Endothelial cell of umbilical vein (primary cell): ENCODE measurements around the gene GPR37L1. TPM values are rescaled to one million over a fixed set of nuclear protein-coding genes. Genes with fewer than 3 reads are reported as not detected.

ENCODE experiments used
- BruUV-seq: library from RNA; stranded (reverse); fragments of 400-500 nt; replicated peaks from 2 replicates; lab custom pipeline; 2021; lab: Mats Ljungman, UMichigan
- CTCF ChIA-PET: fragments of 300-600, 350-600 bp; sonication (Branson Sonifier 250); formaldehyde crosslinking; loops from one replicate; lab custom pipeline; 2021; ENCODE audit warnings: antibody characterized with exemption, inconsistent platforms; lab: Charles Lee
- POLR2A ChIA-PET: fragments of 300-600, 350-600 bp; sonication (Branson Sonifier 250); formaldehyde crosslinking; loops from one replicate; lab custom pipeline; 2021; ENCODE audit warnings: antibody characterized with exemption, inconsistent platforms; lab: Charles Lee
- DNase-seq: peaks from one replicate; pipeline ENCODE4 v3.0.0-alpha.2; 2011; ENCODE audit warnings: low read depth, low spot score
- FAIRE-seq: peaks from 2 replicates; lab custom pipeline; 2011; peaks lifted over from hg19 to GRCh38; lab: Jason Lieb, UNC
- H2AFZ ChIP-seq: 2 replicates; pipeline ENCODE4 v1.6.0; 2012; ENCODE audit warnings: low read depth, low read length, control low read depth, inconsistent platforms
- H3K27ac ChIP-seq: 2 replicates; pipeline ENCODE4 v1.5.1; 2011; ENCODE audit warnings: low read depth, mild to moderate bottlenecking, control low read depth, low read length, moderate library complexity; ENCODE audit not compliant: insufficient read depth
- H3K27me3 ChIP-seq, 2 experiments: 2 replicates each; pipeline versions ENCODE4 v1.6.0 to v1.6.1; 2011; ENCODE audit warnings: low read length in 2 of 2, mixed read lengths in 1 of 2; ENCODE audit not compliant: control insufficient read depth in 2 of 2, insufficient read depth in 2 of 2
- H3K36me3 ChIP-seq, 2 experiments: 2 replicates in 1 of 2; 3 replicates in 1 of 2; pipeline ENCODE4 v1.5.1; 2011; ENCODE audit warnings: low read length in 2 of 2, mild to moderate bottlenecking in 1 of 2, moderate library complexity in 1 of 2; ENCODE audit not compliant: control insufficient read depth in 2 of 2, insufficient read depth in 2 of 2; ENCODE audit errors: extremely low read depth in 1 of 2
- H3K4me1 ChIP-seq: 3 replicates; pipeline ENCODE4 v1.5.1; 2011; ENCODE audit warnings: mild to moderate bottlenecking, low read length; ENCODE audit not compliant: control insufficient read depth, insufficient read depth; ENCODE audit errors: extremely low read depth
- H3K4me2 ChIP-seq: 2 replicates; pipeline ENCODE4 v1.6.1; 2011; ENCODE audit warnings: low read length, control low read depth, mixed read lengths; ENCODE audit not compliant: insufficient read depth
- H3K4me3 ChIP-seq, 3 experiments: fragments of 200-600 bp in 1 of 3; sonication (generic), shearing (Covaris generic) in 1 of 3; replicated peaks in 1 of 3; 2 replicates each; pipeline ENCODE4 v1.5.1; 2011 to 2016; ENCODE audit warnings: control low read depth in 3 of 3, low read length in 3 of 3, mild to moderate bottlenecking in 2 of 3, inconsistent platforms in 1 of 3, low read depth in 1 of 3, moderate library complexity in 1 of 3; ENCODE audit not compliant: insufficient read depth in 1 of 3
- H3K79me2 ChIP-seq: 2 replicates; pipeline ENCODE4 v1.6.0; 2012; ENCODE audit warnings: low read length, inconsistent platforms; ENCODE audit not compliant: control insufficient read depth, insufficient read depth
- H3K9ac ChIP-seq: replicated peaks from 2 replicates; pipeline ENCODE3; 2011; ENCODE audit warnings: low read length, control low read depth; ENCODE audit not compliant: insufficient read depth; ENCODE audit errors: extremely low read depth
- H3K9me1 ChIP-seq: replicated peaks from 3 replicates; pipeline ENCODE4 v1.6.0; 2011; ENCODE audit warnings: mild to moderate bottlenecking, low read length; ENCODE audit not compliant: control insufficient read depth, insufficient read depth; ENCODE audit errors: extremely low read depth
- H3K9me3 ChIP-seq: replicated peaks from 2 replicates; pipeline ENCODE4 v1.5.1; 2012; ENCODE audit warnings: low read length, inconsistent platforms; ENCODE audit not compliant: control insufficient read depth, insufficient read depth
- H4K20me1 ChIP-seq: replicated peaks from 2 replicates; pipeline ENCODE3; 2011; ENCODE audit warnings: mild to moderate bottlenecking, low read length; ENCODE audit not compliant: control insufficient read depth, insufficient read depth; ENCODE audit errors: extremely low read depth
- CTCF ChIP-seq, 2 donors: IDR thresholded peaks; 1 replicate in 1 of 2; 2 replicates in 1 of 2; pipeline ENCODE4 v1.5.1; 2011; ENCODE audit warnings: low read length in 2 of 2, mild to moderate bottlenecking in 2 of 2, moderate library complexity in 2 of 2, control low read depth in 1 of 2, inconsistent platforms in 1 of 2, low read depth in 1 of 2; ENCODE audit not compliant: insufficient read depth in 1 of 2; ENCODE audit errors: extremely low read depth in 1 of 2
- FOS ChIP-seq: IDR thresholded peaks from 2 replicates; pipeline ENCODE4 v1.6.1; 2011; ENCODE audit warnings: mild to moderate bottlenecking, low read length, moderate library complexity, borderline replicate concordance; ENCODE audit not compliant: insufficient read depth
- GATA2 ChIP-seq: IDR thresholded peaks from 2 replicates; pipeline ENCODE4 v1.7.0; 2011; ENCODE audit warnings: low read depth, mild to moderate bottlenecking, moderate library complexity, mixed read lengths, low read length; ENCODE audit not compliant: insufficient read length, insufficient read depth
- JUN ChIP-seq: IDR thresholded peaks from 2 replicates; pipeline ENCODE4 v1.6.1; 2011; ENCODE audit warnings: borderline replicate concordance, low read depth; ENCODE audit not compliant: insufficient read length, insufficient read depth
- POLR2AphosphoS5 ChIP-seq: IDR thresholded peaks from 2 replicates; pipeline ENCODE4 v1.6.1; 2012; ENCODE audit warnings: low read depth, mild to moderate bottlenecking, control low read depth, low read length, moderate library complexity; ENCODE audit not compliant: insufficient read depth
- dilution Hi-C: fragments of 300-500 bp; cut with MboI; formaldehyde crosslinking; loops from one replicate; pipeline ENCODE4 v1.15.0; 2019; ENCODE audit warnings: low sequenced_read_pairs; ENCODE audit not compliant: extremely low pct_ligation_motif_present
- intact Hi-C: fragments of 100-400 bp; cut with micrococcal nuclease; formaldehyde crosslinking; loops from one replicate; pipeline ENCODE4 v1.10.0; 2022
- polyA plus RNA-seq, 4 experiments: library from polyadenylated mRNA; depleted of rRNA in 3 of 4; stranded (reverse) in 3 of 4; unstranded in 1 of 4; fragments of >200 nt; gene quantifications; 2 replicates each; pipeline versions ENCODE4 v1.2.1 to v1.2.3, GENCODE V29; 2011 to 2012; ENCODE audit warnings: missing spikeins in 1 of 4
- total RNA-seq: library from RNA; stranded (reverse); gene quantifications from 2 replicates; pipeline ENCODE4 v1.2.3, GENCODE V29; 2021
- TF ChIP-seq, protein P1 (sequence below): IDR thresholded peaks from 2 replicates; pipeline ENCODE4 v1.6.1; 2011; ENCODE audit not compliant: insufficient read depth, insufficient read length

GPR37L1 gene
- total and polyA plus RNA-seq, 2 donors (not counting 3 experiments of a cell fraction or from before 2014, with no cell fraction given), result not detected

GRCh38 chr1:202085682-202086373 lies 36.9 kb upstream of the GPR37L1 start:
- no peaks in the 10 kb centered on the region for H3K36me3 ChIP-seq
- BruUV-seq, result no TSS peak
- no peaks in the 10 kb centered on the region for H4K20me1 ChIP-seq
- no peak overlapping the region for H3K27ac ChIP-seq
- TF ChIP-seq POLR2AphosphoS5 (no peak), FOS (no peak), GATA2 (no peak), CTCF (IDR thresholded peaks at IDR 0.05; ENCODE audit: extremely low read depth in 1 of 2, insufficient read depth in 1 of 2, low read depth in 1 of 2, low read length in 2 of 2) (no peak), JUN (no peak)
- TF ChIP-seq, protein P1, sequence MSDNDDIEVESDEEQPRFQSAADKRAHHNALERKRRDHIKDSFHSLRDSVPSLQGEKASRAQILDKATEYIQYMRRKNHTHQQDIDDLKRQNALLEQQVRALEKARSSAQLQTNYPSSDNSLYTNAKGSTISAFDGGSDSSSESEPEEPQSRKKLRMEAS, result no peak
- ChIA-PET CTCF (no interaction called here), POLR2A (no interaction called here)
- H3K9ac ChIP-seq, result no peak overlapping the region
- H3K9me3 ChIP-seq, result no peaks in the 10 kb centered on the region
- H3K4me3 ChIP-seq, result no peak overlapping the region
- H3K79me2 ChIP-seq, result no peaks in the 10 kb centered on the region
- DNase-seq (no peak), FAIRE-seq (no peak)
- peaks cover 3 to 5% of the 10 kb centered on the region in 2 experiments for H3K27me3 ChIP-seq
- H2AFZ ChIP-seq, result no peak overlapping the region
- no peak overlapping the region for H3K4me2 ChIP-seq
- no peaks in the 10 kb centered on the region for H3K4me1 ChIP-seq
- no peaks in the 10 kb centered on the region for H3K9me1 ChIP-seq
- dilution Hi-C loops (no loop called here), intact Hi-C loops (no loop called here)
